ENCODE results near the gene DBP. TPM values are rescaled to one million over a fixed set of nuclear protein-coding genes. Genes with fewer than 3 reads are reported as not detected.

Gene DBP
- total RNA-seq, 2 experiments from 2014 or later, result 24.1 to 25.8 TPM

GRCh38 chr19:48616491-48617056, 20.6 kb downstream of the DBP start:
- Mint-ChIP-seq H3K27me3 (no peaks in the 10 kb centered on the region), H3K36me3 (ENCODE audit: low read depth) (peaks cover 42% of the 10 kb centered on the region)
- POLR2A ChIA-PET, result no interaction called here

DNA sequence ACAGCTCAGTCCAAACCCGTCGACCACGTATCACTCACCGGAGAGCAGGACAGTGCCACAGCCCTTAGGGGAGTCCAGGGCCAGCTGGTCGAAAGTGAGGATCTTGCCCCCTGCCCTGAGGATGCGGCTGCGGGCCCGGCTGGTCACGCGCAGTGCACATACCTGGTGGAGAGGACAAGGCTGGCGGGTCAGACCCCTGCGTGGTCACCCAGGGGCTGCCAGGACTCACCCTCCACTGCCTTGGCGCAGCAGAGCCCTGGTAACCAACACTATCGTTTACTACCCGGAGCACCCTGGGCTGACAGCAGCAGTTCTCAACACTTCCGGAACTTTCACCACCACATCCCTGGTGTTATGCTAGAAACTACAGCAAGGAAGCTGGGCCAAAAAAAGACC, 21.1 kb downstream of the DBP start:
- CTCF ChIA-PET, result interaction anchor here (1.6 to 2.5 kb wide), 2 partner anchors 27 to 32 kb away, joined by 4 to 8 read pairs; no protein-coding TSS in a partner anchor

More at GRCh38 chr19:48616491-48617056, 20.6 kb downstream of the DBP start:
- Mint-ChIP-seq H3K4me1 (peaks cover 34% of the 10 kb centered on the region), H3K27ac (peak overlapping the region; percentile 36), H3K9me3 (no peaks in the 10 kb centered on the region), H3K4me3 (peak overlapping the region; percentile 98)
- CTCF ChIA-PET, result interaction anchor here (0.6 to 2.5 kb wide), 5 partner anchors 8 to 111 kb away, joined by 3 to 14 read pairs (median 5); no protein-coding TSS in a partner anchor
- no peak for DNase-seq

GRCh38 chr19:48615231-48616040, 21.7 kb downstream of the DBP start:
- Mint-ChIP-seq H3K4me1 (peaks cover 31% of the 10 kb centered on the region), H3K27me3 (no peaks in the 10 kb centered on the region), H3K36me3 (ENCODE audit: low read depth) (peaks cover 42% of the 10 kb centered on the region), H3K27ac (peak overlapping the region; percentile 46), H3K9me3 (no peaks in the 10 kb centered on the region), H3K4me3 (no peak overlapping the region)
- ChIA-PET POLR2A (no interaction called here), CTCF (interaction anchor here (1.6 to 2.5 kb wide), 2 partner anchors 27 to 31 kb away, joined by 4 to 8 read pairs; no protein-coding TSS in a partner anchor)
- no peak for DNase-seq

More for the DNA sequence above, 21.1 kb downstream of the DBP start:
- Mint-ChIP-seq H3K9me3 (no peaks in the 10 kb centered on the region), H3K4me1 (peaks cover 31% of the 10 kb centered on the region), H3K36me3 (ENCODE audit: low read depth) (peaks cover 42% of the 10 kb centered on the region), H3K27ac (peak overlapping the region; percentile 34), H3K27me3 (no peaks in the 10 kb centered on the region), H3K4me3 (peak overlapping the region; percentile 98)
- no peak for DNase-seq
- POLR2A ChIA-PET, result no interaction called here

DNA sequence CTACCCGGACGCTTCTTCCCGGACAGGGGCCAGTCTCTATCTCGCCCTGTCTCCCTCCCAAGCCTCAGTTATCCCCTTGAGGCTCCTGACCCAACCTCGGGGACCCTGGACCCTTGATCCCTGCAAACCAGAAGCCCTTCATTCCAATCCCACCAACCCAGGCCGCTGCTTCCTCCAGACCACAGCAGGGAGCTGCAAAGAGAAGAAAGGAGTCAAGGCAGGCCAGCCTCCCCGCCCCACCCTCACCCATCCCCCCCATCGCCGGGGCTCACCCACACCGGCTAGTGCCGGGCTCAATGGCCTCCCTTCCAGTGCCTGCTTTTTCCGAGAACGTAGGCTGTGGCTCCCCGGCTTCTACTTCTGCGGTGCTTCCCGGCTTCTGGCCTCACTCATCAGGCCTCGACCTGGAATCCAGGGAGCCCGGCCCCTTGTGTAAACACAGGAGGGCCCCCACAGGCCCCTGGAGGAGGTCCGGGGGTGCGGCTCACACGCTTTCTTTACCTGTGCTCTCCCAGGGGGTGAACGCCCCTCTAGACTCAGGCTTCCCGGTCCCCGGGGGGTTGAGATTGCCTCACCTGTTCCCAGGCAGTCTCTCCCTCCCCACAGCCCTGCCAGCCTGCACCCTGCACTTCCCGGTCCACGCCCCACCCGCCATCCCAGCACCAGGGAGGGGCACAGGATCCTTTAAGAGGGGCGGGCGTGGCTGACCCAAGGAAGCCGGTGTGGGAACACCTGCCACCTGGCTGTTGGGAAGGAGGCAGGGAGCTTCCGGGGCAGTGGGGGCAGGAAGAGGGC, 22.5 kb downstream of the DBP start, which contains the start of gene FAM83E:
FAM83E (minus strand) TSS at position 641 of the 795 bp plus-strand sequence. CDS start 1,704 bp downstream, outside the sequence.
- H3K4me3 Mint-ChIP-seq, result no peak within 1 kb of the TSS

DNA sequence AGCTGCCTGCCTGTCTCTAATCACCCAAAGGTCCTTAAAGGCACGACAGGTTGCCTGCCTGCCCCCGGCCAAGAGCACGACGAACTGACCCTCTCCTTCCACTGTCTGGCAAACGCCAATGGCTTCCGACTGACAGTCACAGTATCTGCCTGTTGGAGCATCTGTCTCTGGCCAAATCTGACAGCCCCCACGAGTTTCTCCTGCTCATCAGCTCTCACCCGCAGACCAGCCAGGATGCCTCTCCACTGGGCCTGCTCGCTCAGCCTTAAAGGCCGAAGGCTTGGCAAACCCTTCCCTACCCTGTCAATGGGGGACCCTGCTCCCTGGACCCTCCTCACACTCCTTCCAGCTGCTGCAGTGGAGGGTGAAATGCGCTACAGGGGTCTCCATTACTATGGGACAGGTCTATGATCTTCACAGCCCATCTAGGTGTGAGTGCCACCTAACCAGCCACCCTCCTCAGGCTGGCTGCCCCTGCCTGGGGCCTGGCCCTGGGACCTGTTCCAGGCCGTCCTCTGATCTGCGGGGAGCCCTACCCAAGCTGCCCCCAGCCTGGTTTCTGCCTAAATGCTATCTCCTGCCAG, 23.2 kb downstream of the DBP start:
- no peak overlapping the region for H3K27ac Mint-ChIP-seq
- DNase-seq, result no peak
- ChIA-PET CTCF (no interaction called here), POLR2A (no interaction called here)
- peaks cover 22% of the 10 kb centered on the region for H3K4me1 Mint-ChIP-seq
- H3K9me3 Mint-ChIP-seq, result no peaks in the 10 kb centered on the region
- no peak overlapping the region for H3K4me3 Mint-ChIP-seq
- no peaks in the 10 kb centered on the region for H3K27me3 Mint-ChIP-seq
- H3K36me3 Mint-ChIP-seq (ENCODE audit: low read depth), result peaks cover 38% of the 10 kb centered on the region

More for the DNA sequence above, 22.5 kb downstream of the DBP start, which contains the start of gene FAM83E:
- no peak for DNase-seq
- Mint-ChIP-seq H3K36me3 (ENCODE audit: low read depth) (peaks cover 40% of the 10 kb centered on the region), H3K27ac (peak within 1 kb of the TSS; percentile 46), H3K9me3 (no peaks in the 10 kb centered on the region), H3K4me1 (peaks cover 23% of the 10 kb centered on the region), H3K27me3 (no peaks in the 10 kb centered on the region)
- CTCF ChIA-PET, result interaction anchor here (1.6 kb wide), 1 partner anchor 31 kb away, joined by 4 read pairs; no protein-coding TSS in a partner anchor
- POLR2A ChIA-PET, result no interaction called here

DNA sequence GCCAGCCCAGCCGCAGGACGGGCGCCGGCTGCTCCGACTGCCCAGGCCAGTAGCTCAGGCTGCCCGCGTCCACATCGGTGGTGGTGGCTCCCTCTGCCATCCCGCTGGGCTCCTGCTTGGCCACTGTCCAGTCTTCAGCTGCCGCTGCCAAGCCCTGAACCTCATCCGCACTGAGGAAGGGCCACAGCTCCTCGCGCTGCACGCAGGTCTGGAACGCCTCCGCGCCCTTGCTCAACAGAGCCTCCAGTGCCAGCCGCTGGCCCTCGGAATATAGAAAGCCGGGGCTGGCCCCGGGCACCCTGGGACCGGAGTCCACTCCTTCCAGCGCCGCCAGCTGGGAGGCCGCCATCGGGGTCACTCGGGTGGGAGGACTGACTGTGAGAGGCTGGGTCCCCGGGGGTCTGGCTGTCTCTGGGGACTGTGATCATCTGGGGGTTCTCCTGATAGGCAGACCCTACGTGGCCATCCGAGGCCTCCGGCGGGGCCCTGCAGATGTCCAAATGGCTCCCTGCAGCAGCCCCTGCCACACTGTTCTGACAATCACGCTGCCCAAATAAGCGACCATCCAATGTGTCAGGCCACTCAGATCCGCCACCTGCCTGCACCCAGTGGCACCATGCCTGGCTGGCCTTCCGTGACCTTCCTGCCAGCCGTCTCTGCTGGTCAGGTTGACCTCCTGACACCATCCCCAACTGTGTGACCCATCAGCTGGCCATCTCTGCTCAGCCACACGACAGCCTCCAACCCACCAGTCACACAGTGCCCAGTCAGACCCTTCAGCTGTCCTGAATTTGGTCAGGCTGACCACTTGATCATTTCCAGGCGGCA, 23.9 kb downstream of the DBP start:
- peaks cover 31% of the 10 kb centered on the region for H3K36me3 Mint-ChIP-seq (ENCODE audit: low read depth)
- ChIA-PET POLR2A (no interaction called here), CTCF (no interaction called here)
- peaks cover 23% of the 10 kb centered on the region for H3K4me1 Mint-ChIP-seq
- no peak overlapping the region for H3K27ac Mint-ChIP-seq
- no peaks in the 10 kb centered on the region for H3K27me3 Mint-ChIP-seq
- DNase-seq, result no peak
- H3K9me3 Mint-ChIP-seq, result no peaks in the 10 kb centered on the region
- no peak overlapping the region for H3K4me3 Mint-ChIP-seq

DNA sequence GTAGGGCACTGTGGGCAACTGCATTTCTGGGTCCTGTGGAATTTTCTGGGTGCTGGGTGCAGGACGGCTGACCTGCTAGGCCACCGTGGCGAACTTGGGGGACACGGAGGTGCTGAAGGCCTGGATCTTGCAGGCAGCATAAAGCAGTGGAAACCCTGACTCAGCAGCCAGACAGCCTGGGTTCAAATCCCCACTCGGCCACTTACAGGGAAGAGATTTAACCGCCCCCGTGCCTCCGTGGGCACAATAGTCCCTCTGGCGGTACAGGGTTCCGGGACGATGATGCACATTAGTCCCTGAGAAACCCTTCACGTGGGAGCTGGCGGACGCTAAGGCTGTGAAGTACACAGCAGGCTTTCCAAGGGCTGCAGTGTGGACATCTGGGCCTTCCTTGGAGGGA, 25.3 kb downstream of the DBP start:
- peaks cover 18% of the 10 kb centered on the region for H3K36me3 Mint-ChIP-seq (ENCODE audit: low read depth)
- no peaks in the 10 kb centered on the region for H3K27me3 Mint-ChIP-seq
- no peak overlapping the region for H3K4me3 Mint-ChIP-seq
- no peak for DNase-seq
- H3K9me3 Mint-ChIP-seq, result no peaks in the 10 kb centered on the region
- POLR2A ChIA-PET, result no interaction called here
- CTCF ChIA-PET, result no interaction called here
- H3K27ac Mint-ChIP-seq, result no peak overlapping the region
- peaks cover 16% of the 10 kb centered on the region for H3K4me1 Mint-ChIP-seq

DNA sequence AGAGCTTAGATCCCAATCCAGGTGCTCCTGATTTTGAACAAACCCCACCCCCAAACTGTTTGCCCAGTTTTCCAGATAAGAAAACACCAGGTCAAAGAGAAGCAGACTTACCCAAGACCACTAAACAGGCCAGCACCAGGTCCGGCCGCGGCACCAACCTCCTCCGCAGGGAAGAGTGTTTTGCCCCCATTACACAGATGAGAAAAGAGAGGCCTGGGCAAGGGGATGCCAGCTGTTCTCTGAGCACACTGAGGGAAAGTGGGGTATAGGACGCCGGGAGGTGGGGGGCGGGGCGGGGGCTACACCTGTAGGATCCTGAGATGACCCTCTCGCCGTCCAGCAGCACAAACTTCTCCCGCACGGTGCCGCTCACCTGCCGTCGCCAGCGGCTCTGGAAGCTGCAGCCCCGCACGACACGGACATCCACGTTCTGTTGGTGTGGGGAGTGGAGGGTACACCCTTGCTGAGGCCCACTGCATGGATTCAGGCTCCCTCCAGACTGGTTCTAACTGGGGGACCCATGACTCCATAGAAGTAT, 27.5 kb downstream of the DBP start:
- H3K4me1 Mint-ChIP-seq, result peaks cover 4% of the 10 kb centered on the region
- no peak overlapping the region for H3K27ac Mint-ChIP-seq
- H3K4me3 Mint-ChIP-seq, result no peak overlapping the region
- H3K9me3 Mint-ChIP-seq, result no peaks in the 10 kb centered on the region
- ChIA-PET CTCF (interaction anchor here (0.6 to 3.2 kb wide), 16 partner anchors 8 to 1021 kb away, joined by 3 to 14 read pairs (median 4); partner anchors contain the start of genes RPL18, SPHK2 and ZNF114), POLR2A (no interaction called here)
- peaks cover 3% of the 10 kb centered on the region for H3K36me3 Mint-ChIP-seq (ENCODE audit: low read depth)
- DNase-seq, result no peak
- no peaks in the 10 kb centered on the region for H3K27me3 Mint-ChIP-seq

DNA sequence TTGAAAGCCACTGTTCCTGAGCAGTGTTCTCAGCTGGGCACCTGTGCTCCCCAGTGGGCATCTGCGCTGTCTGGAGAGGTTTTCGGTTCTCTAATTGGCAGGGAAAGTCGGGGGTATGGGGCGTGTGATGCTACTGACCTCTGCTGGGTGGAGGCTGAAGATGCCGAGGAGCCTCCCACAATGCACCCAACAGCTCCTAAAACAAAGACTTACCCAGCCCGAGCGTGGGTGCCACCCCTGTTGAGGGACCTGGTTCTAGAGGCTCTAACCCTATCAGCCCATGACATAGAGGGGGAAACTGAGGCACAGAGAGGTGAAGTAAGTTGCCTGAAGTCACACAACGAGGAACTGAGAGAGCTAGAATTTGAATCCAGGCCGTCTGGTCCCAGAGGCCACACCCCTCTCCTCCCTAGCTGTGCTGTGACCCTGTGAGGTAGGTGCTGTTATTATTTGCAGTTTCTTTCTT, 28.3 kb downstream of the DBP start:
- Mint-ChIP-seq H3K4me3 (no peak overlapping the region), H3K27ac (peak overlapping the region; percentile 79), H3K36me3 (ENCODE audit: low read depth) (no peaks in the 10 kb centered on the region), H3K9me3 (no peaks in the 10 kb centered on the region), H3K4me1 (peaks cover 4% of the 10 kb centered on the region), H3K27me3 (no peaks in the 10 kb centered on the region)
- CTCF ChIA-PET, result interaction anchor here (0.6 to 3.2 kb wide), 20 partner anchors 8 to 1215 kb away, joined by 3 to 14 read pairs (median 4); partner anchors contain the start of genes RPL18, SPHK2 and ZNF114
- POLR2A ChIA-PET, result interaction anchor here (1.0 kb wide), 1 partner anchor 10 kb away, joined by 3 read pairs; the partner anchor contains the start of genes RPL18 and SPHK2
- peak; percentile 61 for DNase-seq

DNA sequence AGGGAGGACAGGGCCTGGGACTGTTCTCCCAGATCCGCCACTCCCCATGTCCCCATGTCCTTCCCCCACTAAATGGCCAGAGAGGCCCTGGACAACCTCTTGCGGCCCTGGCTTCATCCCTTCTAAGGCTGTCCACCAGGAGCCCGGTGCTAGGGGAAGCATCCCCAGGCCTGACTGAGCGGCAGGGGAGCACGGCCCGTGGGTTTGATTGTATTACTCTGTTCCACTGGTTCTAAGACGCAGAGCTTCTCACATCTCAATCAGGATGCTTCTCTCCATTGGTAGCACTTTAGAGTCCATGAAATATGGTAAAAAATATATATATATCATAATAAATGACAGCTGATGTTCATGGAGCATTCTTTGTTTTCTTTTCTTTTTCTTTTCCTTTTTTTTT, 29.8 kb downstream of the DBP start:
- H3K4me1 Mint-ChIP-seq, result peaks cover 4% of the 10 kb centered on the region
- no peaks in the 10 kb centered on the region for H3K36me3 Mint-ChIP-seq (ENCODE audit: low read depth)
- H3K9me3 Mint-ChIP-seq, result no peaks in the 10 kb centered on the region
- DNase-seq, result no peak
- CTCF ChIA-PET, result interaction anchor here (0.6 to 3.2 kb wide), 3 partner anchors 21 to 837 kb away, joined by 3 to 11 read pairs (median 4); no protein-coding TSS in a partner anchor
- POLR2A ChIA-PET, result no interaction called here
- no peak overlapping the region for H3K27ac Mint-ChIP-seq
- H3K27me3 Mint-ChIP-seq, result no peaks in the 10 kb centered on the region
- H3K4me3 Mint-ChIP-seq, result no peak overlapping the region
